ENCODE measurements around the gene CAMK2B.

DNA sequence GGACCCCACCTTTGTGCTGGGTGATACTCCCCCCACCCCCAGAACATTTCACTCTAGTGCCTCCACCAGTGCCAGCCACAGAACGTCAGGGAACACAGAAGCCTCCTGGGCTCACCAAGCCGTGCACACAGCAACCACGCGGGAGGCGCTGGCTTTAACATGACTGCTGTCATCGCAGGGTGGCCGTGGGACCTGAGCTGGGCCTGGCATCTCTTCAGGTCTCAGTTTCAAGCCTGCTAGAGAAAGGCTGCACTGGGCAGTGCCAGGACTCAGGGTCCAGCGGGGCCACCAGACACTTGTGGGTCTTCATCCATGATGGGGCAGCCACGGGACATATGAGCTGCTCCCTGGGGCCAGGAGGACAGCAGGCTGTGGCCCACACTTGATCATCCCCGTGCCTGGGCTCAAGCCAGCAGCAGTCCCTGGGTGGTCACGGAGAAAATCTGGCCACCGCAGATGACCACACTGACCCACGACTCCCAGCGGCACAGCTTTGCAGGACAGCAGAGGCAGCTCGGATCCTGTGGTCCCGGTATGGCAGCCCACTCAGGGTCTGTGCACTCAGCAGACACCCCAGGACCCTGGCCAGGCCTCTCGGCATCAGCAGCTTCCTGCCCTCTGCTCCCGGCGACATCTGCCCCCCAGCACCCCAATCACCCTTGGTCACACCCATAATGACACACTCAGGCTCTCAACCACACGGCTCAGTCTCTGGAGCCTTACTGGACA lies 44.2 kb downstream of the CAMK2B start:
- no peak for TF ChIP-seq POLR2A (IDR thresholded peaks at IDR 0.05)
- TF ChIP-seq, protein P1, sequence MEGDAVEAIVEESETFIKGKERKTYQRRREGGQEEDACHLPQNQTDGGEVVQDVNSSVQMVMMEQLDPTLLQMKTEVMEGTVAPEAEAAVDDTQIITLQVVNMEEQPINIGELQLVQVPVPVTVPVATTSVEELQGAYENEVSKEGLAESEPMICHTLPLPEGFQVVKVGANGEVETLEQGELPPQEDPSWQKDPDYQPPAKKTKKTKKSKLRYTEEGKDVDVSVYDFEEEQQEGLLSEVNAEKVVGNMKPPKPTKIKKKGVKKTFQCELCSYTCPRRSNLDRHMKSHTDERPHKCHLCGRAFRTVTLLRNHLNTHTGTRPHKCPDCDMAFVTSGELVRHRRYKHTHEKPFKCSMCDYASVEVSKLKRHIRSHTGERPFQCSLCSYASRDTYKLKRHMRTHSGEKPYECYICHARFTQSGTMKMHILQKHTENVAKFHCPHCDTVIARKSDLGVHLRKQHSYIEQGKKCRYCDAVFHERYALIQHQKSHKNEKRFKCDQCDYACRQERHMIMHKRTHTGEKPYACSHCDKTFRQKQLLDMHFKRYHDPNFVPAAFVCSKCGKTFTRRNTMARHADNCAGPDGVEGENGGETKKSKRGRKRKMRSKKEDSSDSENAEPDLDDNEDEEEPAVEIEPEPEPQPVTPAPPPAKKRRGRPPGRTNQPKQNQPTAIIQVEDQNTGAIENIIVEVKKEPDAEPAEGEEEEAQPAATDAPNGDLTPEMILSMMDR (IDR thresholded peaks at IDR 0.05): no peak

Measured in thyroid gland (tissue), 4 donors.